GM21390 (cell line): ENCODE data around the gene MAML1.

Source experiments
- ATAC-seq: cut with Tn5 transposase; IDR thresholded peaks from one replicate; pipeline ENCODE4 v1.9.1; 2021; ENCODE audit not compliant: unreplicated experiment

Gene MAML1

GRCh38 chr5:179793468-179794139 lies 61.0 kb downstream of the MAML1 start, which contains the start of gene LTC4S:
LTC4S (plus strand) TSS chr5:179793986; CDS start chr5:179794081, 95 bp downstream.
- ATAC-seq = no peak

- ATAC-seq = no peak
Observed at GRCh38 chr5:179794171-179794570, 61.5 kb downstream of the MAML1 start.

GRCh38 chr5:179794575-179794974 lies 62.0 kb downstream of the MAML1 start:
- ATAC-seq = no peak

GRCh38 chr5:179795049-179795862 lies 62.6 kb downstream of the MAML1 start:
- ATAC-seq = peak; percentile 0

GRCh38 chr5:179795863-179796833 lies 63.5 kb downstream of the MAML1 start:
- peak; percentile 79 for ATAC-seq

GRCh38 chr5:179796877-179797608 lies 64.4 kb downstream of the MAML1 start:
- no peak for ATAC-seq

- no peak for ATAC-seq
Observed at GRCh38 chr5:179797741-179798140, 65.1 kb downstream of the MAML1 start.

GRCh38 chr5:179798144-179798770 lies 65.6 kb downstream of the MAML1 start:
- no peak for ATAC-seq

GRCh38 chr5:179798771-179799643 lies 66.4 kb downstream of the MAML1 start:
- no peak for ATAC-seq

GRCh38 chr5:179799644-179799973 lies 67.0 kb downstream of the MAML1 start:
- no peak for ATAC-seq

GRCh38 chr5:179800071-179800695 lies 67.6 kb downstream of the MAML1 start:
- no peak for ATAC-seq

GRCh38 chr5:179800696-179801201 lies 68.1 kb downstream of the MAML1 start:
- ATAC-seq = no peak

- no peak for ATAC-seq
Observed at GRCh38 chr5:179801304-179802206, 68.9 kb downstream of the MAML1 start.

- ATAC-seq = no peak
Observed at GRCh38 chr5:179802207-179802883, 69.7 kb downstream of the MAML1 start.

- no peak for ATAC-seq
Observed at GRCh38 chr5:179802950-179803562, 70.4 kb downstream of the MAML1 start.
